ENCODE measurements around the gene TMEM132D.

The TMEM132D gene

DNA sequence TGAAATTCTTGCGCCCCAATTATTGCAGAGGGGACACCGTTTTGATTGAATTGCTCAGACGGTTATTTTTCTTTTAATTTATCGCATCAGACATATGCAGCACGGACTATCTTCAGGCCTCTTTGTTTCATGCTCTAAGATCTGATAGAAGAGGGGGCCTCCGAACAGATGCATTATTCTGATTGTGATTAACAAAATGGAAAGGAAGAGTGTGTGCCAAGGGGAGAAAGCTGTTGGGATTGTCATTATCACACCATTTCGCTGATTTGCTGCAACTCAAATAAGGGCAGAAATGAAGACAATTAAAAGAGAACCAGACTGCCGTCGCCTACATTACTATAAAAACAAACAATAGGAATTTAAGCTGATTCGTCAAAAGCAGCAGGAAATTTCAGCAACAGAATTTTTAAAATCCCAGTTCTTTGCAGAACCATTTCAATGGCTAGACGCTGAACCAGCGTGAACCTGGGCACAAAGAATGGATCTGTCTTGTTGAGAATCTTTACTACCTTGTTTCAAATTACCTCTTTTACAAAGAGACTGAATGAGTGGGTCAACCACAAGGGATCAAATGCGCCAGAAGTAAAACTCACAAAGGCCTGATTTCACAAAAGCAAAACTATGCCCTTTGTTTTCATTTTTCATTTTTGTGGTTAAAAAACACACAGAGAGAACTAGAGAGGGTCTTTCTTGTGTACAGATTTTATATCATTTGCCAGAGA is 30.6 kb downstream of the TMEM132D start:
- DNase-seq = no peak

- no peak for DNase-seq
These were observed 31.5 kb downstream of the TMEM132D start for GRCh38 chr12:129871991-129872972.

GRCh38 chr12:129870796-129871195 is 33.0 kb downstream of the TMEM132D start:
- no peak for DNase-seq

GRCh38 chr12:129870136-129870535 is 33.7 kb downstream of the TMEM132D start:
- DNase-seq = no peak

GRCh38 chr12:129868575-129868974 is 35.2 kb downstream of the TMEM132D start:
- no peak for DNase-seq

- DNase-seq = no peak
These were observed 39.9 kb downstream of the TMEM132D start for GRCh38 chr12:129863938-129864337.

GRCh38 chr12:129862561-129863175 is 41.2 kb downstream of the TMEM132D start:
- DNase-seq = no peak

DNA sequence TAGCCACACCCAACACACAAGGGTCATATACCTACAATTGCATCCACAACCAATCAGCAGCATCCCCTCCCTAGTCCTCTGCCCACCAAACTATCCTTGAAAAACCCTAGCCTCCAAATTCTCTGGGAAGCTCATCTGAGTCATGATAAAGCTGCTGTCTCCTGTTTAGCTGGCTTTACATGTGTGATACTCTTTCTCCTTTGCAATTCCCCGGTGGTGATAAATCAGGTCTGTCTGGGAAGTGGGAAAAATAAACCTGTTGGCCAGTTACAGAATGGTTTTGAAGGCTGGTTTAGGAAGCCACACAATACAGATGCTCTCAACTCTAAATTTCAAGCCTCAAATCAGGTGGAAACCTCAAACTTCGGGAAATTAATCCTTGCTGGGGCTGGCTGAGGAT is 41.9 kb downstream of the TMEM132D start:
- no peak for DNase-seq

DNA sequence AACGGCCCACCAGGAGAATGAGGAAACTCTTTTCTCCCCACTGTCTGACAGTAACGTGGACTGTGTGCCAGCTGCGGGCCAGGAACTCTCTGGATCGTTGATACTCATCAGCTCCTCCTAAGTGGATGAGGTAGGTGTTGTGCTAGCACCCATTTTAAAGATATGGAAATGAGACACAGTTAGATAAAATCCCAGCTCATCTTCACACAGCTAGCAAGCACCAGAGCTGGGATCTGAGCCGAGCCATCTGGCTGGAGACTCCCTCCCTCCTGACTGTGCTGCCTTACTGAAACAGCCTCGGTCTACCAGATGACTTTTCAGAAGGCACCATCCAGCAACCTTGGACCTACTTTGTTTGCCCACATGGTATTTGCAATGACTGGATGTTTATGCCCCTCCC is 49.2 kb downstream of the TMEM132D start:
- no peak for DNase-seq

DNA sequence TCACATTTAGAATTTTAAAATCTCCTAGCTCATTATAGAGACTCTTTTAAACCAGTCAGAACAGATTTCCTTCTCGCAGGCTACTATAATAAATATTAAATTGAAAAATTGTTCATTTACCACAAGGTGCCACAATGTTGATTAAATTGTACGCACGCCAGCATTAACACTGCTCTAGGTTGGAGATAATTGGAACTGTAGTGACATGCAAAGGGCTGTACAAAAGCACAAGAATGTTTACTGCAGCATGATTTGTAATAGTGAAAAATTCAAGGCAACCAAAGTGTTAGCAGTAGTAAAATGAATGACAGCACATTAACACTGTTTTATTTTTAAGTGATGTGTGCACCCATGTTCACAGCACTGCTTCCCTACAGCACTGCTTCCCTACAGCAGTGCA is 52.5 kb downstream of the TMEM132D start:
- DNase-seq = no peak

DNA sequence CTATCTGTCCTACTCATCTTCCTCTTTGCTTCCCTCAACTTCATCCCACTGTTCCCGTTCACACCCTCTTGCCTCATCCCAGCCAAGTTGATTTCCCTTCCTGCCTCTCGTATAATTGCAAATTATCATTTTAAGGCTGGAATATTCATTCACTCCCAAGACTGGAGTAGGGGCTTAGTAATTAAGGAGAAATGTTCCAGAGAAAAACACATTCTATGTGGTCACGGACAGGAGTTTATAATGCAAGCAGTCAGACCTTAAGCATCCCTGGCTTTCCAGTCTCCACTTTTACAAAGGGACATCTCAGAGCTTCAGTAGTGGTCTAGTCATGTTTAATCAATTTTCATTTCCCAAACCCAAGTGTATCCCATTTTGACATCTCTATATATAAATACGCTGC is 54.9 kb downstream of the TMEM132D start:
- no peak for DNase-seq

DNA sequence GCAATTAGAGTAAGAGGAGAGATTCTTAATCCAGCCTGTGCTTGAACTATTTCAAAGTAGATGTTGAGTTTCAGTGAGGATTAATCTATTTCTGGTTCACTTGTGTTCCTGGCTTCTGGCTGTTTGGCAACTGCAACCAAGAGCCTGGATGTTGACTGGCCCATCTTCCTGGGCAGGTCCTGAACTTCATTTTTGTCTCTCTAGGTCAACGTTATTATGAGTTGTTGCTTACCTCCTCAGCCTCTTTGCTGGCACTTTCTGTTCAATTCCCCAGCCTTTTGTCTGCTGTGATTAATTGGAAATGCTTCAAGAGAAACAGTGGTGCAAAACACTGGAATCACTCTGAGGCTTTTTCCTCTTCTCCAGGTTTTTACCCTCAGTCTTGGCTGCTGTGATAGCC is 56.8 kb downstream of the TMEM132D start:
- DNase-seq = no peak

DNA sequence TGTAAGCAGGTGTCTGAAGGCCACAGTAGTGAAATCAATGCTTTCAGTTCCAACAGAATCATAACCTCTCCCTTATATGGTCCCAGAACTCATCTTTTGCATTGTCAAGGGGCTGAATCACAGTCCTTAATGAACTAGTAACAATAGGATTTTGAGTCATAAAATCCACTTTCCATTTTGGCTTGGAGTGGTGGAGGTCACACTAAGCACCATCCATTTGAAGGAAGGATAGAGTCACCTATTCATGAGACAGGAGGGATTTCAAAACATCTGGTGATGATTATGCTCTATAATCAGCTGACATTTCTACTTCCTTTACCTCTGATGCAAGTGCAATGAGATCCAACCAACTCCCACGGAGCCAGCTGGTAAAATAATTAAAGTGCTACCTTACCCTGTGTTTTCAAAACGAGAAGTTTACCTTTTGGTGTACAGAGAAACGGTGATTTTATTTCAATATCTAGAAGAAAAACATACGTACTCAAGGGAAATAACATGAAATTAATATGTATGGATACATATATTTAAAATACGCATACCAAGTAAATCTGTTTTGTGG is 59.1 kb downstream of the TMEM132D start:
- DNase-seq = no peak

DNA sequence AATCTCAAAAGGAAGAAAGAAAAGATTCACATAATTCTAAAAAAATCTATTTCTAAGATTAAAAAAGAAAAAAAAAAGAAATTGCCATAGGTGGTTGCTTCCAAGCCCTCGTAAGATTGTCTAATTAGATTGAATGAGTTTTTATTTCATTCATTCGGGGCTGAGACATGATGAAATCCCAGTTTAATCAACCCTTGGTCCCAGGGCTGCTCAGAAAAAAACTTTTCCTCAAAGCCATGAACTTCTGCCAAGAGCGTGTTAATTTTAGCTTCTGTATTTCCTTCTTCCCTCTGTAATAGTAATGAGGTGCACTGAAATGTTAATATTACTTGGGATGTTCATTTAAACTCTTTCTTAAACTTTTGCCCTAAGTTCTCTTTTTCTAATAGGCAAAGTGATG is 62.6 kb downstream of the TMEM132D start:
- no peak for DNase-seq

GRCh38 chr12:129840145-129840884 is 63.5 kb downstream of the TMEM132D start:
- no peak for DNase-seq

DNA sequence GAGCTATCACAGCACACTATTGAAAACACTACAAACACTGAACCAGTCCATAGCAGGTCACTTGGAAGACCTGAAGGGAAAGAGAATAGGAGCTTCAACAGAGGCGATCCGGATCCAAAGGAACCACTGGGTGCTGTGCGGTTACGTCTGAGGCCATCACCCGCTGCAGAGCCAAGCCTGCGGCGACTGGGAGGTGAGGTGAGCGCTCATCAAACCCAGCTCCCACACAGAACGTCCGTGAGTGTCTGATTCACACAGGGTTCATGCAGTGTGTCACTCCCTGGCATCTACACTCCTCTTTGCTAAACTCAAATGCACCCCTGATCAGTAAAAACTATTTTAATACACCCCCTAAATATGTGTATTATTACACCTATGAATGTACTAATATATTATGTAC is 64.1 kb downstream of the TMEM132D start:
- no peak for DNase-seq

DNA sequence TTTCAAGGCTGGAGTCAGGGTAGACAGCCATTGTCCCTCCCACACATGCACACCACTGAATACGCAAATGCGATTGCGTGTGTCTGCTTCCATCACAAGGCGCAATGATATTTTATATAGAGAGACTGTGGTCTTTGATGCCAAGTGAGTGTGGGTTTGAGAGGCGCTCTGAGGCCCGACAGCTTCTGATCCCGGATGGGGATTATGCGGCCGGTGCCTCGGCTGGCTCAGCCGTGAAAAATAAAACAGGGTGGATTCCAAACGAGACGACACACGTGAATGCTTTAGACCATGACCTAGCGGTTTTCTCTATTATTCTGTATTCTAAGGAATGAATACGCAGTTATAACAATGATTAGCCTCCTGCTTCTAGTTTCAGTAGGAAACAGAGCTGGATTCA is 72.5 kb downstream of the TMEM132D start:
- DNase-seq = no peak

GRCh38 chr12:129830796-129831195 is 73.0 kb downstream of the TMEM132D start:
- no peak for DNase-seq

GRCh38 chr12:129827866-129828384 is 75.9 kb downstream of the TMEM132D start:
- no peak for DNase-seq

DNA sequence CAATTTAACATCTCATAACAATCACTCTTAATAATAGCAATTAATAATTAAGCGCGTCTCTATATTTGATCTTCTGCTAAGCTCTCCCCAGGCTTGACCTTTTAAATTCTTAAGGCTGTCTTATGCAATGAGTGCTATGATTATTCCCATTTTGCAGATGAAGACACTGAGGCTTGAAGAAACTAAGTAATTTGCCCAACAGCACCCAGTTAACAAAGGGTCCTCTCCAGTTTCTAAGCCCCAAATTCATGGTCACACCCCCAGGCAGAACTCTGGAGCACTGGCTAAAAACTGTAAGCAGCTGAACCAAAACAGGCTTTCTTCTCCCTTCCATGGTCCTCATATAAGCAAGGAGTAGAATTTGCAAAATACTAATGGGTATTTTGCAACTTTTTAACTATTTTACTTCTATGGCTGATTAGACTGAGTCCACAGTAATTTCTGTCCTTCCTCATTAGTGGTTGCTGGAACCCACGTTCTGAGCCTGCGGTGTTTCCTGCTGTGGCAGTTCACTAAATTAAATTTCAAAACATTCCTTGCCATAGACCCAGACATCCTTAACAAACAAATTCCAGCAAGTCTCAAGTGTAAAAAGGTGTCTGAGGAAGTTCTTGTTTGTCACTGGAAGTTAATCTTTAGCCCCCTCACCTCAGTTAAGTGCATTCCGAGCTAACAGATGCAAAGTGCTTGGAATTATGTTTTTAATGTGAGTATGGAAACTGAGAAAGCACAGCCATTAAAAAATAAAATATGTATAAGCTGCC is 76.5 kb downstream of the TMEM132D start:
- DNase-seq = no peak

DNA sequence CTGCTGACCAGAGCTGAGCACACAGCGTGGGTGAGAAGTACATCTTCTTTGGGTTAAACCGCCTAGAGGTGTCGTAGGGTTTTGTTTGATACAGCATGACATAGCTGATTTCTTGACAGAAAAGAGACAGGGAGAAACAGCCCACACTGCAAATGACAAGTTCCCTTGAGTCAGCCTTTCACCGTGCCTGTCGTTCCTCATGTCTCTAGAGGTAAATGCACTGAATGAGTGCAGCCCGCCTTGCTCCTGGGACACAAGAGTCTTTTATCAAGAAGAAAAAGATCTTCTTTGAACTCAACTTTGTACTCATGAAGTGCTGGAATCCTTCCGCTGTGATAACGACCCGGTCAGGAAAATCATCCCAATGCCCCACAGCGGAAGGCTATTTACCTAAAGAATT is 77.6 kb downstream of the TMEM132D start:
- DNase-seq = no peak
